SK-N-SH treated with all-trans-retinoic acid at 6 μM for 48 hours (cell line): Measurements from ENCODE around the gene MTCL1.

Experiments used
- CREB5 ChIP-seq: fragments of 250-450 bp; sonication (Bioruptor Pico); IDR thresholded peaks from 2 replicates; pipeline ENCODE4 v1.5.1; 2020; ENCODE audit warnings: low read depth, mild to moderate bottlenecking, moderate library complexity
- CSDC2 ChIP-seq: fragments of 250-450 bp; sonication (Bioruptor Pico); IDR thresholded peaks from 2 replicates; pipeline ENCODE4 v1.5.0; 2020; ENCODE audit warnings: mild to moderate bottlenecking, moderate library complexity
- TCF4 ChIP-seq: fragments of 250-450 bp; sonication (Bioruptor Pico); IDR thresholded peaks from 2 replicates; pipeline ENCODE4 v1.8.0; 2021; ENCODE audit warnings: mild to moderate bottlenecking, moderate library complexity, borderline replicate concordance
- ZC3H10 ChIP-seq: fragments of 250-450 bp; sonication (Bioruptor Pico); IDR thresholded peaks from 2 replicates; pipeline ENCODE4 v1.5.1; 2021; ENCODE audit warnings: mild to moderate bottlenecking, moderate library complexity
- TF ChIP-seq, protein P1 (sequence below): fragments of 250-450 bp; sonication (Bioruptor Pico); IDR thresholded peaks from 2 replicates; pipeline ENCODE4 v1.8.0; 2020; ENCODE audit warnings: mild to moderate bottlenecking, moderate library complexity, borderline replicate concordance

GRCh38 chr18:8814206-8814605 is 108.8 kb downstream of the MTCL1 start:
- TF ChIP-seq, protein P1, sequence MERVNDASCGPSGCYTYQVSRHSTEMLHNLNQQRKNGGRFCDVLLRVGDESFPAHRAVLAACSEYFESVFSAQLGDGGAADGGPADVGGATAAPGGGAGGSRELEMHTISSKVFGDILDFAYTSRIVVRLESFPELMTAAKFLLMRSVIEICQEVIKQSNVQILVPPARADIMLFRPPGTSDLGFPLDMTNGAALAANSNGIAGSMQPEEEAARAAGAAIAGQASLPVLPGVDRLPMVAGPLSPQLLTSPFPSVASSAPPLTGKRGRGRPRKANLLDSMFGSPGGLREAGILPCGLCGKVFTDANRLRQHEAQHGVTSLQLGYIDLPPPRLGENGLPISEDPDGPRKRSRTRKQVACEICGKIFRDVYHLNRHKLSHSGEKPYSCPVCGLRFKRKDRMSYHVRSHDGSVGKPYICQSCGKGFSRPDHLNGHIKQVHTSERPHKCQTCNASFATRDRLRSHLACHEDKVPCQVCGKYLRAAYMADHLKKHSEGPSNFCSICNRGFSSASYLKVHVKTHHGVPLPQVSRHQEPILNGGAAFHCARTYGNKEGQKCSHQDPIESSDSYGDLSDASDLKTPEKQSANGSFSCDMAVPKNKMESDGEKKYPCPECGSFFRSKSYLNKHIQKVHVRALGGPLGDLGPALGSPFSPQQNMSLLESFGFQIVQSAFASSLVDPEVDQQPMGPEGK: no peak
- TF ChIP-seq CREB5 (CRISPR knock-in tag) (no peak), CSDC2 (CRISPR knock-in tag) (no peak), ZC3H10 (no peak), TCF4 (CRISPR knock-in tag) (no peak)
